GM19468 (cell line): ENCODE measurements around the gene ZBED4.

ENCODE experiments used
- ATAC-seq: cut with Tn5 transposase; IDR thresholded peaks from one replicate; pipeline ENCODE4 v1.9.1; 2021; ENCODE audit warnings: mild to moderate bottlenecking, moderate library complexity, moderate number of reproducible peaks; ENCODE audit not compliant: unreplicated experiment; ENCODE audit errors: extremely low read depth

ZBED4 gene

DNA sequence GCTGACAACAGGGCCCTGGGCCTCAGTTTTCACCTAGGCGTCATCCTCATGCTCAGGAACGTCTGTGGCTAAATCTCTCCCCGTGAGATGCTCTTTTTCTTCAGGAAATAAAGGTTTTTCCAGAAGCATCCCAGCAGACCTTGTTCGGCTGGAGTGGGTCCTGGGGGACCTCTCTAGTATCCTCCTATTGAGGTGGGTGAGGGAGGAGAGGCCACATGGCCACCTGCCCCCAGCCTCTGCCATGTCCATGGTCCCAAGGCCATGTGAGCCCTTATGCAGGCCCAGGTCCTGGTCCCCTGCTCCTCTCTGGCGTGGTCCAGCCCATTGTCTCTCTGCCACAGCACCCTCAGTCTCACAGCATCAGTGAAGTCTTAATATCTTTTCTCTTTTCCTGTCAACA is 42.6 kb downstream of the ZBED4 start:
- ATAC-seq, result no peak

DNA sequence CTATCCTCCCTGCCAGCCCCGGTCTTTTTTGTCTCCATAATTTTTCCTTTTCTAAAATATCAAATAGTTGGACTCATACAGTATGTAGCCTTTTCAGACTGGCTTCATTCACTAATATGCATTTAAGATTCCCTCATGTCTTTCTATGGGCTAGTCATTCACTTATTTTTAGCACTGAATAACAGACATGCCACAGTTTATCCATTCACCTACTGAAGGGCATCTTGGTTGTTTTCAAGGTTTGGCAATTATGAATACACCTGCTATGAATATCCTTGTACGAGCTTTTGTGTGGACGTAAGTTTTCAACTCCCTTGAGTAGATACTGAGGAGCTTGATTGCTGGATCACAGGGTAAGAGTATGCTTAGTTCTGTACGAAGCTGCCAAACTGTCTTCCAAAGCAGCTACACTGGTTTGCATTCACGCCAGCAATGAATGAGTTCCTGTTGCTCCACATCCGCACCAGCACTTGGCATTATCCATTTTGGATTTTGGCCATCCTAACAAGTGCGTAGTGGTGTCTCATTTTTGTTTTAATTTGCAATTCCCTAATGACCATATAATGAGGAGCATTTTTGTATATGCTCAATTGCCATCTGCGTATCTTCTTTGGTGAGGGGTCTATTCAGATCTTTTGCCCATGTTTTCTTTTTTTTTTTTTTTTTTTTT is 43.5 kb downstream of the ZBED4 start:
- no peak for ATAC-seq

DNA sequence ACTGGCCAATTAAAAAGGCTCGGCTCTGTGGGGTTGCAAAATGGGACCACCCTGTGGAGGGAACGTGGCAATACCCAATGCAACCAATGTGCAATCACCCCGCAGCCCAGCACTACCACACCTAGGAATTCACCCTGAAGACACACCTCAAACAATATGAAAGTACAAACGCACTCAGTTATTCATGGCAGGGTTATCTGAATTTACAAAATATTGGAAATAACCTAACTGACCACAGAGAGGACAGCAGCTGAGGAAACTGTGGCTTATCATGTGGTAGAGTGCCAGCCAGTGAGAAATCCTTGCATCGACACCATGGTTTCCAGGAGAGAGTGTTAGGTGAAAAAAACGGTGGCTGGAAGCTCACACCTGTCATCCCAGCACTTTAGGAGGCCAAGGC is 45.9 kb downstream of the ZBED4 start:
- ATAC-seq, result no peak

DNA sequence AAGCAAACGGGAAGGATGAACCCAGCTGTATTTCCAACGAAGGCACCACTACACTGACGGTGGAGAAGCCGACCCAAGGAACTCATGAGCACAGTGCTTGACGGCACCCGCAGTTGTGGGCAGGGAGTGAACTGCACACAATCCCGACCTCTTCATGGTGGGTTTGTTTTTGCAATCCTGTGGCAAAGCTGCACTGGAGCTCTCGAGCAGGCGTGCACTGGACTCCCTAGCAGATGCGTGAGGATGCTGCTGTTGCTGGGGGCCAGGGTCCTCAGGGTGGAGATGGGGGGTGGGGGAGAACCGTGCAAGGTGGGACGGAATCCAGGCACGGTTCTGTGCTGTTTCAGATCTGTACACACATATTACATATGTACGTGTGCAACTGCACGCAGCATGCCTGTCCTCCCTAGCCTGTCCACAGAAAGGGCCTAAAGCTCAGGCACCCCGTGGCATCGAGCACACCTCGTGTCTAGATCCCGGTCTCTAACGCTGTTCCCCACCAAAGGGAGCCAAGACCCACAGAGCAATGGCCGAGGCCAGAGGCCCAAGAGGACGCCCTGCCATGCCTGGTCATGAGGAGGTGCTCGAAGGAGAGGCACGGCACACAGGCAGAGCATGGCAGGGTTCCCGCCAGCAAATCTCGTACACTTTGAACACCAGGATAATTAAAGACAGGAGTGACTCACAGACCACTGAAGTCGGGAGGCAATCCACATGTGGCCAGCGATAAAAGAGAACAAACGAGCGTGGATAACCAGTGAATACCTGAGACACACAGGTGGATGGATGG is 47.0 kb downstream of the ZBED4 start:
- ATAC-seq, result no peak

DNA sequence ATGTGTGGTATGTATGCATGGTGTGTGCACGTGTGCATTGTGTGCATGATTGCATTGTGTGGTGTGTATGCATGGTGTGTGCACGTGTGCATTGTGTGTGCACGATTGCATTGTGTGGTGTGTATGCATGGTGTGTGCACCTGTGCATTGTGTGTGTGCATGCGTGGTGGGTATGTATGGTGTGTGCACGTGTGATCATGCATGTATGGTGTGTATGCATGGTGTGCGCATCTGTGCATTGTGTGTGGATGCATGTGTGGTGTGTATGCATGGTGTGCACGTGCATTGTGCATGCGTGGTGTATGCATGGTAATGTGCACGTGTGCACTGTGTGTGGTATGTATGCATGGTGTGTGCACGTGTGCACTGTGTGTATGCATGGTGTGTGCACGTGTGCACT is 47.8 kb downstream of the ZBED4 start:
- ATAC-seq, result no peak

DNA sequence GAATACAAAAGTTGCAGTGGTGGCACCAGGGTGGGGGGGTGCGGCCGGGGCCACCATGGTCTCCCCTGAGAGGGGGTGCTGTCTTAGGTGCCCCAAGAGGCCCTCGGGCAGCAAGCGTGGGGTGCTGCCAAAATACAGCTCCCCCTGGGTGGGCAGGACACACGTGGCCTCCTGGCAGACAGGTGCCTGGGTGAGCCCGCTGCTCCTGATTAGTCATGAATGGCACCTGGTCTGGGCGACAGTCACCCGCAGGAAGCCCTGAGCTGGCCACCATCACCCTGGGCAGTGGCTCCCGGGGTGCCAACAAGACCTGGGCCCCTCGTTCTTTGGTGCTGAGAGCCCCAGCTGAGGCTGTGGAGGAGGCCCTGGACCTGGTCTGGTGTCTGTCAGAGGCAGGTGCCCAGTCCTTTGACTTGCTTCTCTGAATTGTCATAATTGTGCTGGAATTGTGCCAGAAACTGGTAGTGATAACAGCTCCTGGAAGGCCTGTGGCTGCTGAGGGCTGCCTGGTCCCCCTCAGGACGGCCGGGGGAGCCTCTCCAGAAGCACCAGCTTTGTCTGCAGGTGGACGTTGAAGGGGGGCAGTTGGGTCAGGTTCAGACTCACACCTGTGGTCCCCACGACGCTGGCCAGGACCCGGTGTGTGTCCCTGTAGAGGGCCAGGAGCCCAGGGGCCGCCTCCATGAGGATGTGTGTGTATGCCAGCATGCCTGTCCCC is 49.8 kb downstream of the ZBED4 start:
- no peak for ATAC-seq

DNA sequence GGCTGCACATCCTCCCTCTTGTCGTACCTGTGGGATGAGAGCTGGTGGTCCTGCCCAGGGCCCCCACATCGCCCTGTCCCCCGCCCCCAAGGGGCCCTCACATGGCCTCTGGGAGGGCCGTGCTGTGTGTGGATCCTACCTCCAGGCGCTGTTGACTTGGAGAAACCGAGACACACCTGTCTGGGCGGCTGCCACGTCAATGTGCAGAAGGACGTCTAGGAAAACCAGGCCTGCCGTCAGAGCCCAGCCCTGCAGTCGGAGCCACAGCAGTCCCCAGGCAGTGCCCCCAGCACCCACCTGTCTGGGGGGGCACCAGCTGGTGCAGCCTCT is 50.4 kb downstream of the ZBED4 start:
- ATAC-seq, result no peak

DNA sequence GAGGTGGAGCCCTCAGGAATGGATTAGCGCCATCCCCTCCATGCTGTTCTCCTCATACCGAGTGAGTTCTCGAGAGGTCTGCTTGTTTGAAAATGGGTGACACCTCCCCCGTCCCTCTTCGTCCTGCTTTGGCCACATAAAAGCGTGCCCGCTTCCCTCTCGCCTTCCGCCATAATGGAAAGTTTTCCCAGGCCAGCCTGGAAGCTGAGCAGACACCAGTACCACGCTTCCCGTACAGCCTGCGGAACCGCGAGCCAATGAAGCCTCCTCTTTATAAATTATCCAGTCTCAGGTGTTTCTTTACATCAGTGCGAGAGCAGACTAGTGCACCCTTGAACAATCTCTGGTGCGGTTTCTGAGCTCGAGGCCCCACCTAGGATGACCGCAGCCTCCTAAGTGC is 51.8 kb downstream of the ZBED4 start:
- ATAC-seq, result no peak

DNA sequence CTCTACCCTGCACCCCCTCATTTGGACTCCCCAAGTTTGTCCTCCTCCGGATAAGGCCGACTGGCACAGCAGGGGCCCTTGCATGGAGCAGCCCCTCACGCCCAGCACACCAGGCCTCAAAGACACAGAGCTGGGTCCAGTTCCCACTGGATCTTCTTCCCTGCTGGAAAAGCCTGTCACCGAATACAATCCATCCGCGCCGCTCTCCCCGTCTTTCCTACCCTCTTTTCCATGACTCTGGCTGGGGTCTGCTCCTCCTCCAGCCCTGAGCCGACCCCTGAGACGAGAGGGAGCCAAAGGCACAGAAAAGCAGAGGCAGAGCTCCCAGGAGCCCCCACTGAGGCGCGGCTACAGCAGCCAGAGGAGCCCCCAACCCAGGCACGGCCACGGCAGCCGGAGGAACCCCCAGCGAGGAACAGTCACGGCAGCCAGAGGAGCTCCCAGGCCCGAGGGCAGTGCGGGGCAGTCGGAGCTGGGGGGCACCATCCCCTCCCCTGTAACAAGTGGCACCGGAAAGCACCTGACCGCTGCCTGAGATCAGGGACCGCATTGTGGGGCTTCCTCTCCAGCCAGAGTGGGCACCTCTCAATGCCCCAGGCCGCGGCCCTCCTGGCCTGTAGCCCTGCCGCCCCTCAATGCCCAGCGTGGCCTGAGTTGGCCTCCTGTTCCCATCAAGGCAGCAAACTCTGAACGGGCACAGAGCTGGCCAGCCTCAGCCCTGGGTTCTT is 52.6 kb downstream of the ZBED4 start:
- ATAC-seq, result no peak

DNA sequence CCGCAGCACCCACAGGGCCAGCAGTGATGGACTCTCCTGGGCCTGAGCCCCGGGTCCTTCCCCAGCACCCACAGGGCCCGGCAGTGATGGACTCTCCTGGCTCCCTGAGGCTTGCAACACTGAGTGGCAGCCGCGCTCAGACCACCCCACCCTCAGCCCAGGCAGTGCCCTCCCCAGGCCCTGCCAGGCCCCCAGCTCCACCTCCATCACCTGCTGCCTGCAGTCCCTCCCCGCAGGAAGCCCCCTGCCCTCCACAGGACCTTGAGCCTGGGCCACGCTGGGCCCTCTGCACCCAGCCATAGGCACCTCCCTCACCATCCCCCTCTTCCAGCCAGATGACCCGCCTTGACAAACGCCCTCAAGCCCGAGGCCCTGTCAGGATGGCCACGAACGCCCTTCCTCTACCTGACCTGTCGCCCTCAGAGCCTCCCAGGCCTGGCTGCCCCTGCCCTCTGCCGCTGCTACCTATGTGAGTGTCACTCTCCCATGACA is 53.2 kb downstream of the ZBED4 start:
- ATAC-seq, result no peak

DNA sequence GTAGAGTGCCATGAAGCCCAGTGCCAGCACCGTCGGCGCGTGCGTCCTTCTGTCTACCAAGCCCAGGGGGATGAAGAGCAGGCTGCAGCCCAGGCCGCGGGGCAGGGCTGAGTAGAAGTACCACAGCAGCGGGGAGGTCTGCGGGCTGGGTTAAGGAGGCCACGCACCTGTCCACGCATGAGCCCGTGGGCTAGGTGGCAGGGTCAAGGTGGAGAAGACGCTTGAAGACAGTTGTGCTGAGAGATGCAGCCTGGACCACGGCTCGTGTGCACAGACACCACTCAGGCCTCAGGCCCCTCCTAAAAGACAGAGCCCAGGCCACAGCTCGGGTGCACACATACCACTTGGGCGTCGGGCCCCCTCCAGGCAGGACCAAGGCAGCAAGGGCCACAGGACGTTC is 54.2 kb downstream of the ZBED4 start:
- no peak for ATAC-seq

DNA sequence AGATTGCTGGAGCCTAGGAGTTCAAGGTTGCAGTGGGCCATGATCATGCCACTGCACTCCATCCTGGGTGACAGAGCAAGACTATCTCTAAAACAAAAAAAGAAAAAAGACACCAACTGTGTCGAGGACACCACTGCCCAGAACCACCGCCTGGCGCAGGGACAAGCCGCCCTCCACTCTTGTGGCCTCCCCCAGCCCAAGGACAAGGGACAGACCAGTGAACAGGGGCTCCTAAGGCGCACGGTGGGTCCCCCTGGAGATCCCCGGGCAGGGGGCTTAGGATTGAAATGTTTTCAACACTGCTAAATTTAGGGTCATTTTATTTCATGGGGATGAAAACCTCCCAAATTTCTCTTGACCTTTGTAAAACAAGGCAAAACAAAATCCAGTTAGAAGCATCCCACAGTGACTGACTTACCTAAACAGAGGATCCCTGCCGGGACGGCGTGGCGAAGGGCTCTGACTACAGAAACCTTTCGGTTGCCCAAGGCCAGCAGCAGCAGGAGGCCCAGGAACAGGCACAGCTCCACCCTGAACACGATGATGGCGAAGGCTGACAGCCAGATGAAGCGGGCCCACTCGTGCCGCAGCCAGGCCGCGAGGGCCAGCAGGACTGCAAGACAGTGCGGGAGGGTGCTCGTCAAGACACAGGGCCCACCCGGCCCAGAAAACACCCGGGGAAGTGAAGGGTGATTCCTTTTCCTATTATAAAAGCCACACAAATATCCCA is 56.0 kb downstream of the ZBED4 start:
- ATAC-seq, result no peak

DNA sequence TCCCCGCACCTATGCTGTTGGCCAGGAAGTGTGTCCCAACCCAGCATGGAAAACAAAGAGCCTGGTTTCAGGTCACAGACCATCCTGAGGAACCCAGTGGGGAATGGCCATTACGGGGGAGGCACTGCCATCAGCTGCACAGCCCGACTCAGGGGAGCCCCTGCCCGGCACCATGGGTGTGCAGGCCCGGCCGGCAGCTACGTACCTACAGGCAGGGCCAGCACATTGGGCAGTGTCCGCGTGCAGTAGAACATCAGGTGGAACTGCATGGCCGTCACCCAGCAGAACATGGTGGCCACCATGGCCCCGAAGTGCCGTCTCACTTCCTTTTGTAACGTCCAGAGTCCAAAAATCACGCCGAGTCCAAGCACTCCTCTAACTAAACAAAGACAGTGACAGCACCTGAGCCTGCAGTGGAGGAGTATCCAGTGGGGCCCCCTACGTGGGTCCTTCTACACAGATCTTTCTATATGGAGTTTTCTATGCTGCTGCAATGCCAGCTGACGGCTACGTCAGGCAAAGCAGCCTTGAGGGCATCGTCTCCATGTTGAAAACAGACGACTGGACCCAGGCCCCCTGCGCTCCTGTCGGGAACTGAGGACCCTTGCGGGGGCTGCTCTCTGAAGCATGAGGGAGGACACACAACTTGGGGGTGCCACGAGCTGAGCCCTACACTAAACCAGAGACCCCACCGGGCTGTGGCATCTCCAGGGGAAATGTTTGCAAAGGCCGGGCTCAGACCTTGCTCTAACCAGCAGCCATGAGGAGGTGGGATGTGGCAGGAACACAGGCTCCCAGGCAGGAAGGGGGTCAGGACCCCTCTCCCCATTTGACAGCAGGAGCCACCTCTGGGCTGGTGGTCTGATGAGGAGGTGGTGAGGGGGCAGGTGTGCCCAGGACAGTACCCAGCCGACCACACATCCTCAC is 56.8 kb downstream of the ZBED4 start:
- ATAC-seq, result no peak

DNA sequence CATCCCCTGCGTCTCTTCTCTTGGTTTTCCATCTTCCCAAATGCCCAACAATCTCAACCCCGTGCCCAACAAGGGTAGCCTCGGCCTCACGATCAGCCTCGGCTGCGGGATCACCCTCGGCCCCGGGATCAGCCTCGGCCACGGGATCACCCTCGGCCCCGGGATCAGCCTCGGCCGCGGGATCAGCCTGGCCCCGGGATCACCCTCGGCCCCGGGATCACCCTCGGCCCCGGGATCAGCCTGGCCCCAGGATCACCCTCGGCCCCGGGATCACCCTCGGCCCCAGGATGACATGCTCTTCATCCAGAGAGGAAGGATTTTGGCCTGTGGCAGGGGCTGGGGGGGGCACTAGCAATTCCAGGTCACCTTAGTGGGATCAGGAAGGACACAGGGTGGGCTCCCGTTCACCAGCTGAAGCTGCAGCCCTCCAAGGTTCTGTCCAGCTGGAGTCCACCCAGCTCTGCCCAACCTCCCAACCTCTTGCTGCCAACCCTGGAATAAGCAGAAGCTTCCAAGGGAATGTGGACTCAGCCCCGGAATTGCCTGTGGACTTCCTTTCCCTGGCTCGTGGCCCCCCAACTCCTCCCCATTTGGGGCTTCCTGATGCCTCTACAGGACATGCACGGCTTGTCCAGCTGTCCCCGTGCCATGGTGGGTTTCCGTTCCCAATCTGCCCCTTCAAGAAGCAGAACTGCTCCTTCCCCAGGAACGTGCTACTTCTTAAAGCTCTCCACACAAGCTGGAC is 58.4 kb downstream of the ZBED4 start:
- ATAC-seq, result no peak

DNA sequence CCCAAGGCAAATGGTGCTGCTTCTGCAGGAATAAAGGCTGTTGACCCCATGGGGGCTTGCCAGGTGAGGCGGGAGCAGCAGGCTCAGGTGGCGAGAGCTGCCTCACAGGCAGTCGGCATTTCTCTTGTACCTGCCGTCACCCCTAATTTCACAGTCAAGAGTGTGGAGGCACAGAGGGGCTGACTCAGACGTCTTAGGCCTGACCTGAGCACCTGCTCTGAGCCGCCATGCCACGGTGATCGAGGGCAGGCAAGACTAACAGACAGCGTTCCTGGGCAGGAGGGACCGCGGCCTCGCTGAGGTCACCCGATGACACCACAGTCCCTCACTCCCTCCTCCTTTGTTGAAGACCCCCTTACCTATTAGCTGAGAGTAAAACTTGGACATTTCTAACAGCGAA is 59.4 kb downstream of the ZBED4 start:
- no peak for ATAC-seq

DNA sequence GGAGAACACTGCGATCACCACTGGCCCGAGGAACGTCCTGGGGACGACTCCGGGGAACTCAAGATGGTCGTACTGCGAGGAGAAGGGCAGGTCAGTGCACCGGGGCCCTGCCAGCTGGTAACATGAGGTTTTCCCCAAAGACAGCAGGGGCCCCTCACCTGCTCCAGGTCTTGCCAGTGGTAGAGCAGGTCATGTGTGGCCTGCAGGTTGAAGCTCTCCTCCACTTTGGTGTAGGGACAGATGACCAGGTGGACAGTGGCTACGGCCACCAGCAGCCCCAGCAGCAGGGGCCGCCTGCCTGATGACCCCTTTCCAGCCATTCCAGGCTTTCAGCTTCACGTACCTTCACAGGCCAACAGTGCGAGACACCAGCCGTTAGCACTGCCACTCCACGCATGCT is 59.8 kb downstream of the ZBED4 start:
- no peak for ATAC-seq

DNA sequence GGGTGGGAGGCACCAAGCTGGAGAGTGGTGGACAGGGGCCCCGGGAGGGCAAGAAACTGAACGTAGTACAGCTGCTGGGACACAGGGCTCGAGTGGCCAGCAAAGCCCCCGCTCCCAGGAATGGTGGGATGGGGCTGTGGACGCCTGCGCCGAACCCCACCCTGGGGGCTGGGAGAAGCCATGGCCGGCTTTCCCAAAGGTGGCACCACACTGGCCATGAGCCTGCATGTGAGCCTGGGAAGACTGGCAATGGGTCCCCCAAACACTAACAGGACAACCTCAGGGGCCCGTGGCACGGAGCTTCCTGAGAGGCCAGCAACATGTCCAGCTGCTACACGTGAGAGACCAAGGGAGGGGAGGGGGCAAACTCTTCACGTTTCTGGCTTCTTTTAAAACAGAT is 60.6 kb downstream of the ZBED4 start:
- ATAC-seq, result no peak

DNA sequence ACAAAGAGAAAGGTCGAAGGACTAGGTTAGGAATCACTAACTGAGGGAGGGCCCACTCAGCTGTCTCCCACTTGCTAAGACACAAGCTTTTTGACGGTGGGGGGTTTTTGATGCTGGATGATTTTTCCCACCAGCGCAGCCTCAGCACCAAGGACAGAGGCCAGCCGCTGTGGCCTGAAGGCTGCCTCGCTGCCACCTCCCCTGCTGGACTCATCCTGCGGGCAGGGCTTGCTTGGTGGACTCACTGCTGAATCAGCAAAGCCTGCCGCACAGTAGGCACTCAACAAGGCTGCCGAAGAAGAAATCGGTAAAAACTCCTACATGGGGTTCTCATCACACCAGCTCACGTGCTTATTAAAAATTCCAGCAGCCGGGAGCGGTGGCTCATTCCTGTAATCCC is 62.0 kb downstream of the ZBED4 start:
- ATAC-seq, result no peak
